ENCODE measurements around the gene RERG.

Gene RERG

DNA sequence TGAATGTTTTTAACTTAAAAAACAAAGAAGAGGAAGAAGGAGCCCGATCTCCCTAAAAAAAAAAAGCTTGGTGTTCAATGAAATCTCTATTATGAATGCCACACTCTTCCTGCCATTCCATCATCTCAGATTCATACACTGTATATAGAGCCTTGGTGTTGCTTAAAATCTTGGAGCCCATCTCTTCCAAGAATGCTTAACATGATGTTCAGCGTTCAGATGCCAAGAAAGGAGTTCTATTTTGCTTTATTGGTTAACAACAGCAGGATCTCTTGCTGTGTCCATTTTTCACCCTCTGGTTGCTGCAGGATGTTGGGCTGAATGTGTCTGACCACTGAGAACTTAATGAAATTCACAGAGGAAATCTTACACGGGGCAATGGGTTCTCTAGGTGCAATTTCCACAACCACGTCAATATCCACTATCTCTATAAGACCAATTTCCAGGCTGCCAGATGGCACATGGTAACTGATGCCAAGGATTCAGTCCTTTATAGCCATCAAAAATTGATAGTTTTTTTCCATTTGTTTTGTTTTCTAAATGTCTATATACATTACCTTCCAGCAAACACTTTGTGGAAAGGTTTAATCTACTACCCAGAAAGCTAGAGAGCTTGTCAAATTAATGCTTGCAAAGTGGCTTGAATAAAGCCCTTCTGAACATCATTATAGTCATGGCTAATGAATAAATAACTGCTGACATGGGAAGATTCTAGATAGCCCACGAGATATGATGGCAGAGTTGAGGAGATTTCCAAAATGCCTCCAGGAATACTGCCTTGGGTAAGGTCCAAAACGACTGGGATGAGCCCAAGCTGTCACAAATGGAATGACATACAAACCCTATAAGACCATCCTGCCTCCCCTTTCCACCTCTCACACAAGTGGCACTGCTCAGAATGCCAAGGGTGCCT lies 26.5 kb downstream of the RERG start:
- DNase-seq (ENCODE audit: low read depth): no peak
- TF ChIP-seq, protein P1, sequence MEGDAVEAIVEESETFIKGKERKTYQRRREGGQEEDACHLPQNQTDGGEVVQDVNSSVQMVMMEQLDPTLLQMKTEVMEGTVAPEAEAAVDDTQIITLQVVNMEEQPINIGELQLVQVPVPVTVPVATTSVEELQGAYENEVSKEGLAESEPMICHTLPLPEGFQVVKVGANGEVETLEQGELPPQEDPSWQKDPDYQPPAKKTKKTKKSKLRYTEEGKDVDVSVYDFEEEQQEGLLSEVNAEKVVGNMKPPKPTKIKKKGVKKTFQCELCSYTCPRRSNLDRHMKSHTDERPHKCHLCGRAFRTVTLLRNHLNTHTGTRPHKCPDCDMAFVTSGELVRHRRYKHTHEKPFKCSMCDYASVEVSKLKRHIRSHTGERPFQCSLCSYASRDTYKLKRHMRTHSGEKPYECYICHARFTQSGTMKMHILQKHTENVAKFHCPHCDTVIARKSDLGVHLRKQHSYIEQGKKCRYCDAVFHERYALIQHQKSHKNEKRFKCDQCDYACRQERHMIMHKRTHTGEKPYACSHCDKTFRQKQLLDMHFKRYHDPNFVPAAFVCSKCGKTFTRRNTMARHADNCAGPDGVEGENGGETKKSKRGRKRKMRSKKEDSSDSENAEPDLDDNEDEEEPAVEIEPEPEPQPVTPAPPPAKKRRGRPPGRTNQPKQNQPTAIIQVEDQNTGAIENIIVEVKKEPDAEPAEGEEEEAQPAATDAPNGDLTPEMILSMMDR (IDR thresholded peaks at IDR 0.05; ENCODE audit: low read length, missing control alignments): no peak
- no peak overlapping the region for H3K4me3 ChIP-seq (replicated peaks; ENCODE audit: low read depth, low read length)

DNA sequence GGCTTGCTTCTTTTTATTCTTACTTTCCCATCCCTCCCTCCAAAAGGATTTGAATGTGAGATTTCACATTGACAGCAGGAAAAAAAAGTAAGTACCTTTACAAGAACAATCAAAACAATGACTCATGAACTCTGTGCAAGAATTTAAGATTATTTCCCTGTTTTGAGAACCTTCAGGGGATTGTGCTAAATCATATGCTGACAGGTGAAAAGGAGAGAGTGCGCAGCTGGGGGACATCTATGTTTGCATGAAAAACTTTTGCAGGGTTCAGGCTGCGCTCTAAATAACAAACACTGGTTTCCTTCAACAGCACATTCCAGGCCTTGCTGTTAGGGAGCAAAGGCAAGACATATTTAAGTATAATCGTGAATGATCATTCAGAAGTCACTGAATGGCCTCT lies 27.3 kb downstream of the RERG start:
- TF ChIP-seq, protein P1 (IDR thresholded peaks at IDR 0.05; ENCODE audit: low read length, missing control alignments): no peak
- H3K4me3 ChIP-seq (replicated peaks; ENCODE audit: low read depth, low read length): no peak overlapping the region
- DNase-seq (ENCODE audit: low read depth): no peak

DNA sequence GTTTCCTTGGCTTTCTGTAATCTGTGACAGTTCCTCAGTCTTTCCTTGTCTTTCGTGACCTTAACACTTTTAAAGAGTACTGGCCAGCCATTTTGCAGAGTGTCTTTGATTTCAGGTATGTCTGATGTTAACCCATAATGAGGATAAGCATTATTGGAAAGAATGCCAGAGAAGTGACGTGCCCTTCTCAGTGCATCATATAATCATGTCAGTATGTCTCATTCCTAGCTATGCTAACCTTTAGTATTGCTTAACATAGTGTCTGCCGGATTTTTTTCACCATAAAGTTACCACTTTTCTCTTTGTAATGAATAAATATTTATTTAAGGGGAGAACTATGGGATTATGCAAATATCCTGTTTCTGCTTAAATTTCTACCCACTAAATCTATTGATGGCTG lies 28.5 kb downstream of the RERG start:
- no peak for DNase-seq (ENCODE audit: low read depth)
- H3K4me3 ChIP-seq (replicated peaks; ENCODE audit: low read depth, low read length): no peak overlapping the region
- TF ChIP-seq, protein P1 (IDR thresholded peaks at IDR 0.05; ENCODE audit: low read length, missing control alignments): no peak

DNA sequence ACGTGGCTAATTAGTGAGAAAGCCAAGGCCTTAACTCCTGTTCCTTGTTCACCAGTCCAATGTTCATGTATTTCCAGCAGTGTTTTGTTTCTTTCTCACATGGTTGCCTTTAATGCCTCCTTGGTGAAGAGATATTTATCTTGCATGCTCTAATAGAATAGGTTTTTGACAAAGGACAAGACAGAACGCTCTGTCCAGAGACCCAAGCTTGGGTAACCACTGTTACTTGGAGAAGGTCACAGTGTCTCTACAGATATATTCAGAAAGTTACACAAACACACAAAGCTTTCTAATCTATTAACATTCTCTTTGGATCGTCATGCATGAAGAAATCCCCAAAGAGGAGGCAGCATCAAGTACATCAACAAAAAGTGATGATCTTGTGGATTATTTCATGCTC lies 33.1 kb downstream of the RERG start:
- DNase-seq (ENCODE audit: low read depth): no peak
- TF ChIP-seq, protein P1 (IDR thresholded peaks at IDR 0.05; ENCODE audit: low read length, missing control alignments): no peak
- no peak overlapping the region for H3K4me3 ChIP-seq (replicated peaks; ENCODE audit: low read depth, low read length)

DNA sequence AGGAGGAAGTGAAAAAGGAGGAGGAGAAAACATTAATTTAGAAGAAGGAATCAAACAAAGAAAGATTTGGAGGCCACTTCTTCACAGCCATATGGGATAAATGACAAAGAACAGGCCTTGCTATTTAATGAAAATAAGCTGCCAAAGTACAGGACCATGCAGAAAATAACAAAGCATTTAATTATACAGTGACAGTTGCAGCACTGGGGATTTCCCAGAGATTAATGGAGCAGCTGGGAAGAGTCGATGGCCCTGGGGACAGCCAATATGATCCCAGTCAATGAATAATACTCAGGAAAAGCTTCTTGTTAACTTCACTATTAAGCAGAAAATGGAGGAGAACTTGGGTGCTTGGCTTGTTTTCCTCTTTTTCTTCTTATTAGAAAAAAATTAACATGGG lies 34.6 kb downstream of the RERG start:
- no peak overlapping the region for H3K4me3 ChIP-seq (replicated peaks; ENCODE audit: low read depth, low read length)
- DNase-seq (ENCODE audit: low read depth): no peak
- TF ChIP-seq, protein P1 (IDR thresholded peaks at IDR 0.05; ENCODE audit: low read length, missing control alignments): no peak

DNA sequence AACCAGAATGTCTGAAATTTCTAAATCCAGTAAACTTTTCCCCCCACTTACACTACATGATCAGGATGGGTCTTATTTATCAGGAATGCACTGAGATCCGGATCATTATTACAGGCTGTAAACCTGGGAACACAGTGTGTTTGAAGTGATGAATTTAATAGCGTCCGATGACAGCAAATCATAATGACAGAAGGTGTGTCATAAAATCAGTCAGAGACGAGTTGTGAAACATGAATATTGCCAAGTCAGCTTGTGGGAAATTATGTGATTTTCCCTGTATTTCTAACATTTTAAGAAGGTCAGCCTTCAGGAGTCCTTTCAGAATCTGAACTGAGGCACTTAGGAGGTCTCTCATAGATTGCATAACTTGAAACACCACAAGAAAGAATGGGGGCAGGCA lies 36.7 kb downstream of the RERG start:
- TF ChIP-seq, protein P1 (IDR thresholded peaks at IDR 0.05; ENCODE audit: low read length, missing control alignments): no peak
- H3K4me3 ChIP-seq (replicated peaks; ENCODE audit: low read depth, low read length): no peak overlapping the region
- DNase-seq (ENCODE audit: low read depth): no peak

DNA sequence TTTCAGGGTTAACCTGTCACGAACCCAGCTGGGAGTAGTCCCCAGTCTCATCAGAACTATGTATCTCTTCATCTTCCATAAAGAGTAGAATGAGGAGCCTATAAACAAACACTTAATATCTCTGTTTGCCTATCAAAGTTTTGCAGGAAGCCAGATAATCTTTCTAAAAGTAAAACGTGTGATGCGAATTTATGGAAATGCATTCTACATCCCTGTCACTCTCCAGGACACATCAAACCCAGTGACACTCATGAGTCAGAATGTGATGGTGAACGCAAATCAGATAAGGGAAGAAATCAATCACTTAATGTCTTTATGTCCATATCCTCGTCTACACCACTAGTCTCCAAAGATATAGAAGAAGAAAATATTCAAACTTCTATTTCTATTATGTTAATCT lies 37.4 kb downstream of the RERG start:
- DNase-seq (ENCODE audit: low read depth): no peak
- TF ChIP-seq, protein P1 (IDR thresholded peaks at IDR 0.05; ENCODE audit: low read length, missing control alignments): no peak
- H3K4me3 ChIP-seq (replicated peaks; ENCODE audit: low read depth, low read length): no peak overlapping the region

Data from fibroblast of pulmonary artery (primary cell).